ENCODE measurements around the gene MSRB3. TPM values are rescaled to one million over a fixed set of nuclear protein-coding genes. Genes with fewer than 3 reads are reported as not detected.

MSRB3 gene
- total RNA-seq, 1 donor from 2014 or later, result 3.9 TPM

DNA sequence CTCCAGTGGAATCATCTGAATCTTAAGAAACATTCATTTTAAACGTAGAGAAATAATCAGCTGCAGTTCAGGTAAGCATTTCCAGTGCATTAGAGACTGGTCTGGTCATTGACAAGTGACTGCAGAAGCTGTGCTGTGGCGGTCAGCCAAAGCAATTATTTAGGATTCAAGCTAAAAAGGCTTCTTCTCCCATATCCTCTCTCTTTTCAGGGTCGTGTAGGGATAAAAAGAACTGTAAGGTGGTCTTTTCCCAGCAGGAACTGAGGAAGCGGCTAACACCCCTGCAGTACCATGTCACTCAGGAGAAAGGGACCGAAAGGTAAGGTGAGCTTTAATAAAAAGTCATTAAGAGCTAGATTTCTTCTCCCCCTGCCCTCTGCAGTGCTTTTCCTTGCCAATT is 48.1 kb downstream of the MSRB3 start:
- DNase-seq, result no peak

- DNase-seq, result no peak
Observed at GRCh38 chr12:65327207-65328076, 49.0 kb downstream of the MSRB3 start.

DNA sequence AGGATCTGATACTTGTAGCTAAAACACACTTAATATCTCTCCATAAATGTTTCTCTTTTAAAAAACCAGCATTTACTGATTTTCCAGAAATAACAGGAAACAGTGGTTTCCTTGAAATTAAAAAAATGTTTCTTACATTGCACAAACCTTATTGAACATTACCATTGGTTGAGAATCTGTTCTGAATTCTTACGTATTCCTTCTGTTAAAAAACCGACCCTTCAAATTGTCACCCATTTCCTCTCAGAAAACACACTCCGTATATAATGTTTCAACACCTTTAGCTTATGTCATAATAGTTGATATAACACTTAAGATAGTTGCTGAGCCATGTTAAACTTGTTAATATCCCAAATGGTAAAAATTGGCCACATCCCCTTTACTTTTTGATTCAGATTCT is 51.2 kb downstream of the MSRB3 start:
- DNase-seq, result no peak

- no peak for DNase-seq
Observed at GRCh38 chr12:65330331-65330730, 51.8 kb downstream of the MSRB3 start.

DNA sequence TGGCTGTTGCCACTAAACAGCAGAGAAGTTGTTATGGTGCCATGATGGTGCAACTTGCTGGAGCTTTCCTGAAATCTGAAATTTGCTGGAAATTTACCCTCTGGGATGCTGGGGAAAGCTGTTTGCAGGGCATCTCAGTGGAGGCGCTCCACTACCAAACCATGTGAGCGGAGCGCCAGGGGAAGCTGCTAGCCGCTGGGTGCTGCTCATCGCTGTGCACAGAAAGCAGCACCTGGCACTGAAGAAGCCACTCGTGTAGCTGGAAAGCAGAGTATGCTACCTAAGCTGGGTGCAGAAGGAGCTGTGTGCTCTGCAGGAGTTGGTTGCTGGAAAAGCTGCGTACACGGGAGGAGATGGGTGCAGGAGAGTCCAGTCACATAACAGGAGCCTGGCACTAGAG is 53.0 kb downstream of the MSRB3 start:
- DNase-seq, result no peak

DNA sequence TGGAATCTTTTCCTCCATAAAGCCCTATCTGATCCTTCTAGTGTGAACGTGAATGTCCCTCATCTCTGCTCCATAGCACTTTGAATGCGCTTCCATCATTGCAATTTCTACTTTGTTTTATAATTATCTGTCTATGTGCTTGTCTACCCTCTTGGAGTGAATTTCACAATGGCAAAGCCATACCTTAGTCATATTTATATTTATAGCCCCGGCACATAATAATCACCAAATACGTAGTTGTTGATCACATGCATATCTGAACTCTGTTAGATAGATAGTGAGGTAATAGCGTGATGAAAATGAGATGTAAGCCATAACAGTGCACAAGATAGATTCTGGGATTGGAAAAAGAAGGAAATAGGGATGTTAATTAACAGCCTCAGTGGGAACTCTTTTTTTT is 55.2 kb downstream of the MSRB3 start:
- DNase-seq, result no peak

DNA sequence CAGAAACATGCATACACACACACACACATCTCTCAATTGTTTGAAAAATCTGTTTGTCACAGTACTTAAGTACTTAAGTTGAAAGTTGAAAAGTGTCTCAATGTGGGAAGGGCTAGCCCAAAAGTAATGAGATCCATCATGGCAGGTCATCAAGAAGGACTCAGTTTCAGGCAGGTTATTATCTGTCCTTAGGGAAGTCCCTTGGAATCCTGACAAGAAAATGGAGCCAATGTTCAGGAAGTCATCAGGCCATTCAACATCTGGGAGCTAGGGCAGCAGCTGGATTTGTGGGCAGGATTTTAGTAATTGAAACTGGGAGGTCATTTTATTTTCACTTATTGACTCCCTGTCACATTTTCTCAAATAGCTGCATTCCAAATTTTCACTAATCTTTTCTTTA is 56.0 kb downstream of the MSRB3 start:
- no peak for DNase-seq

DNA sequence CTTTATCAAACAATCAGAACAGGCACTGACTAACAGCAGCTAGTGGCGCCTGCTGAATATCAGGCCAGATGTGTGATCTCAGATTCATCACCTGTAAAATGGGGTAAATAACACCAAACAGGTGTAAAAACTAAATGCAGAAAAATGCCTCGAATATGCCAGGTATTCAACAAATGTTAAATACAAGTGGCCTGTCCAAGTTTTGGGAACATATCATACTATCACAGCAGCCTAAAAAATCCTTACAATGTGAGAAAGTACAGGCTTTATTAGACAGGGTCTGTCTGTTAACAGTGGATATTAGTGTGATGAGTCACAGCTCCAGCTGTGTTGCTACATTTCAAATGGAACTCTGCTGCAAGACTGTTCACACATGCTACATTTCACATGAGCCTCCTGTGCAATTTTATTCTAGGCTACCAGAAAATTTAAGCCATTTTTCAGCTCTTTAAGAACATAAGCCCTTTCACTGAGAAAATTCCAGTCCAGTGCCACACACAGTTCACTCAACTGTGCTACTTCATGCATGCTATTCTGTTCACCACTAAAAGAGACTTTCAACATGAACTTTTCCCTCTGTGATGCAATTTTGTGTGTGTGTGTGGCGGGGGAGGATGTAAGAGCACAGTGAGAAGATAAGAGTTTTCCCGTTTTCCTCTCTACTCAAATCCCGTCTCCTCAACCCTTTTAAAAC is 56.7 kb downstream of the MSRB3 start:
- no peak for DNase-seq

- DNase-seq, result no peak
Observed at GRCh38 chr12:65335981-65336380, 57.5 kb downstream of the MSRB3 start.

DNA sequence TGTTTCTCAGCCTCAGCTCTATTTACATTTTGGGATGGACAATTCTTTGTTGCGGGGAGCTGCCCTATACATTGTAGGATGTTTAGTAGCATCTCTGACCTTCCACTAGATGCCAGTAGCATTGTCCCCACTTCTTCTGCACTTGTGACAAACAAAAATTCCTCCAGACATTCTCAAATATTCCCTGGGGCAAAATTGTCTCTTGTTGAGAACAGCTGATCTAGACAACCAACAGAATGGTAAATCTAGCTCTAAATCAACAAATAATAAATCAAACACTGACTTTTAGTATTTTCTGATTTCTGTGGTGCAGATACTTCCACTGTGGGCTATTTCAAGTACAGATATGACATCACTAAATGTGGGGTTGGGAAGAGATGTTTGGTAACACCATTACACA is 60.7 kb downstream of the MSRB3 start:
- DNase-seq, result no peak

DNA sequence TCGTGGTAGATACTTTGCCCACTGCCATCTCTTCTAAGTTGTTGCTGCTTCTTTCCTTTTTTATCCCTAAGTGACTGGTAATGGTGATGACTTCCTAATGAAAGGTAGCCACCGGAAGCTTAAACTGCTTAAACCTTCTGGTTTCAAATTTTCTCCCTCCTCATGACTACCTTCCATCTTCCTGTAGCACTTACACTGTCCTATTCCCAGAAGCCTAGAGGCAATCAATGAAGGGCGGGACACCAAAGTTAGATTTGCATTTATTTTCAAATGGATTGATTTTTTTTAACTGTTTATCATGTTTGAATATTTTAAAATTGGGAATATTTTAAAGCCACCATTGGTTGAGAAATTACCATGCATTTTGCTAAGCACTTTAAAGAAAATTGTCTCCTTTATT is 64.7 kb downstream of the MSRB3 start:
- no peak for DNase-seq

DNA sequence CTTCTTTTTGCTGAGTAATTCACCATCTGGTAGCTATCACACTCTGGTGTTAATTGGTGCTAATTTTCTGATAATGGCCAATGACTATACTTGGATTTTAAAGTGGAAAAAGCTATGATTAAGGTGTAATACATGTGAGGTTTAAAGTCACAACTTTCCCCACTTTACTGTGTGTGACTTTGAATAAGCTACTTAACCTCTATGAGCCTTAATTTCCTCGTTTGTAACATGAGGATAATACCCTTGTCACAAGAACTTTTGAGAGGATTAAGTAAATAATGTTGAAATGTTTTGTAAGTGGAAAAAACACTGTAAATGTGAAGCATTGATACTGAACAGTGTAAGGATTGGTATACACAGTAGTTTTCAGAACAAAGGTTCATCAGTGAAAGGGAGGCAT is 65.3 kb downstream of the MSRB3 start:
- no peak for DNase-seq

DNA sequence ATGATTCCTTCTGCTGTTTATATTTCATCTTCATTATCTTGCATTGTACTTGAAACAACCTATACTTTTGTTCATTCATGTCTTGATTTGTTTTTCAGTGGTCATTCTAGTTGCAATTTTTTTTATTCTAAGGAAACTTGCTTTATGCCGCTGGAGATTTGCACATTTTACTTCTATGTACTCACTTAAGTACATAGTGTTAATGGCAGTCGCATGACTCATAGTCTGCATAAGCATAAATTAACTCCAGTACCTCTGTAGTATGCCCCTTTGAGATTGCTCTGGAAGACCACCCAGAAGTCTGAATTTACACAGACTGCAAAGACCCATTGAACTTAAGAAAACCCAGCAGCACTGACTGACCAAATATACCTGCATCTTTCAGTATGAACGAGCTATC is 77.0 kb downstream of the MSRB3 start:
- DNase-seq, result no peak

DNA sequence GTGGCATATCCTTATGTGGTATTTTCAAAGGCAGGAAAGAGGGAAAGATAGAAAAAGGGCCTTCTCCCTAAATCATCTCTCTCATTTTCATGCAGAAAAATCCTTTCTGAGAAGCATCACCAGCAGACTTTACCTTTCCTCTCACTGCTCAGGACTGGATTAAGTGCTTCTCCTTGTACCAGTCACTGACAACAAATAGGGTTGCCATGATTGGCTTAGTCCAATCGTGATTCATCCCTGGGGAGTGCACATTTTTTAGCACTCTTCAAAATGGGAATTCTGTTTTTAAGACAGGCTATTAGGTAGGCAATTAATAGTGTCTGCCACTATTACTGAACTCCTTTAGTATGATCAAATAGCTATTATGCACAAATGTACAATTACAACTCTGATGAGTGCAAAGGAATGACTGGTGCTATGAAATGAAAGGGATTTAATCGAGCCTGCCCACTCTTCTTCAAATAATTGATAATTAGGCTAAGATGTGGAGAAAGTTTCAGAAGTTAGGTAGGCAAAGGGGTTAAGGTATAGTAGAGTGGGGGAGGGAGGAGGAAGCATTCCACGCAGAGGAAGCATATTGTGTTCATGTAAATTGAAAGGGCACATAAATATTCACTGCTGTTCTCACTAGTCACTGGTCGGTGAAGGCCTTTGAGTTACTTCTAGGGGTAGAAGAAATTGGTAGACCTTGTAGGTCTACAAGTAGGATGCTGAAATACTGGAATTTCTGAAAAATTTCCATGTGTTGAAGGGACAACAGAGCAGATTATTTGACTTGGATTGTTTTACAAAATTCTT is 84.0 kb downstream of the MSRB3 start:
- DNase-seq, result no peak

DNA sequence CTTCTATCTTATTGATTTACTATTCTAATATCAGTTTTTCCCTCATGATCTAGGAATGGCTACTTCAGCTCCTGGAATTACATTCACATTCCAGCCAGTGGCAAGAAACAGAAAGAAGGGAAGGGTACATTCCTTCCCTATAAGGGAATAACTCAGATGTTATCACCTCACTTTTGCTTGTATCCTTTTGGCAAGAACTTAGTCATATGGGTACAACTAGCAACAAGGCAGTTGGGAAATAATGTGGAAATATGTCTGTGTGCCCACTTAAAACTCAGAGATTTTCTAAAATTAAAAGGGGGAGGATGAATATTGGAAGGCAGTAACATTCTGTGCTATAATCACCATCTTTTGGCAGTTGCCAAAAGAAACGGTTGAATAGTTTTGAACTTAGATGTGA is 85.6 kb downstream of the MSRB3 start:
- DNase-seq, result no peak

DNA sequence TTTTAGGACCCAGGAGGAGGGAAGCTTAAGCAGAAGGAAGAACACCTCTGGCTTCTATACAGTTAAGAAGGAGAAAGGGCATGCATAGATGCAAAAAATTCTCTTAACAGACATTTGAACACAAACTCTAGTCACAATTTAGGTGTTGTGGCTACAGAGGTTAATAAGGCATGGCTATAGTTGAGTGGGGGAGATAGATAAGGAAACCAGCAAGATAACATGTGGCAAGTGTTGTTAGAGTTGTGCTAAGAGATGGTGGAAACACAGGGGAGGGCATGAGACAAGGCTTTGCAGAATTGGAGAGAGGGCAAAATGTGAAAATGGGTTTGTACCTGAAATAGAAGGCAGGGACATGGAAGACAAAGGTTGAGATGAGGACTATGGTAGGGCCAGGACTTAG is 88.9 kb downstream of the MSRB3 start:
- DNase-seq, result no peak

DNA sequence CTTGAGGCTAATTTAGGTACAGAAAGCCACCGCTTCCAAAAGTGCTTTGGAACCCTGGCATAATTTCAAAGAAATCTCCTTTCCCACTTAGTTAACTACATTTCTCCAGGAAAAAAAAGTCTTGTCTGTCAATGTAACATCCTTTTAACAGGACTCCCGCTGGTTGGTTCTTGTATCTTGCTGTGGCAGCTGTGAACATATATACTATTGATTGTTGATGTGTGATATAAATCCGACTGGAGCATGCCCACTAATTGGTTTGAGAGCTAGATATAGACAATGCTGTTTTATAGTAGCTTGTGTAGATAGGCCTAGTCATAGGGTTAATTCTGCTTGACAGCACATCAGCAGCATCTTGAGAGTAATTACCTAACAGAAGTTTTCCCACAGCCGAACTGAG is 89.6 kb downstream of the MSRB3 start:
- no peak for DNase-seq

- no peak for DNase-seq
Observed at GRCh38 chr12:65372574-65372973, 94.1 kb downstream of the MSRB3 start.

DNA sequence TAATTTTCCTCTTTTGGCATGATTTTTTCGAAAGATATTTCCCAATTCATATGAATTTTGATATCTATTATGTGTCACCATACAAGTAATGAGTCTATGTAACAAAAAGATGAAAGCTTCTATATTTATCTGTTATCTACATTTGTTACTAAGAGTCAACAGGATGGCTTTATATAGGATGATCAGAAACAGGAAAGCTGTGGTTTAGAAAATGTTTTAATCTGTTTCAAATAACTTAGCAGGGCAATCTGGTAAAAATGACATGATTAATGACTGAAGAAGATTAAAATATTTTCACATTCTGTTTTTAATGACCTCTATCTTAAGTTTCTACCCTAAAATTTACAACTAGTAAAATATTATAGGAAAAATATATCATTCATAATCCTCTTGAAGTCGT is 105.8 kb downstream of the MSRB3 start:
- no peak for DNase-seq

- no peak for DNase-seq
Observed at GRCh38 chr12:65387396-65387795, 108.9 kb downstream of the MSRB3 start.

DNA sequence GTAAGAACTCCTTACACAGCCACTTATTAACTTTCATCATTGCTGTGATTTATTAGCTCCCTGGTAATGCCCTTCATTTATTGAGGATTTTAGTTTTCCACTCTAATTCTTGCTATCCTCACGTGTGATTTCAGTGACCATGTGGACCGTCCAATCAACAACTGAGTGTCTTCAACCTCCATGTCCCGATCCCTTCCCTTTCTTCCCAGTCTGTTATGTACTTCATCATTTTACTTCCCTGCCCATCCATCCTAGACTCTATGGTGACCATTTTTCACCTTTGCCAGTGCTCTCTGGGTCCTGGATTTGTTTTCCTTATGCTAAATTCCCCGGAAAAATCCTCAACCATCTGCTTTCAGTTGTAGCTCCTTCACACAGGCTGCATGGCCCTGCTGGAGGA is 111.0 kb downstream of the MSRB3 start:
- no peak for DNase-seq

DNA sequence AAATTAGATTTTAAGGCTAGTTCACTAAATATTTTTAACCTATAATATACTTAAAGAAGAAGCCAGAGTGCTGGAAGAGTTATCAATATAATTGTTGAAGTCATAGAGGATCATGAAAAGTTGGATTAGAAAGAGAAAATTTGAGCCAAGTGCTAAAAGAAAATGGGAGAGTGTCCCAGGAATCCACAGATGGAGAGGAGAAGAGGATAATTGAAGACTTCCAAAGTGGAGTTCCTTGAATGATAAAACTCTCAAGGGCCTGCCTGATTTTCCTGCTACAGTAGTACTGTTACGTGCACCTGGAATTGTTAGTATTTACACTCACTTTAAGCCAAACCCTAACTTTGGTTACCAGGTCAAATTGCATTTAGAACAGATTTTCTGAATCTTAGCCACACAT is 113.2 kb downstream of the MSRB3 start:
- DNase-seq, result no peak

DNA sequence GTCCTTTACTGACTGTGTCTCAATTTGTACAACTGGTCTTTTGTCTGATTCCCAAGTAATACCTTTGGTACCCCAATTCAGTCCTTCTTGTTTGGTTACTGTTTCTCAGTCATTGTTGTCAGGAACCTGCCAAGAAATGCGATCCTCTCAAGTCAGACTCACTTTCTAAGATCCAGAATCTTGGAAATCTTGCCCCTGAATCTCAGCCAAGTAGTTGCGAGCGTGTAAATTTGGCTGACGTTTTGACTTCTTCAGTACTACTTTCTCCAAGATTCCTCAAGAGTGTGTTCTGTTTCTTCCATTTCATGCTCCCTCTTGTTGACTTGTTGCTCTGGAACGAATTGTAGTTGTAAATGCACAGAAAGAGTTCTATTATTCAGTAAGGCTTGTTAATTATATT is 114.0 kb downstream of the MSRB3 start:
- no peak for DNase-seq
